Measurements from ENCODE around the gene CNTN1. TPM values are rescaled to one million over a fixed set of nuclear protein-coding genes. Genes with fewer than 3 reads are reported as not detected.

CNTN1 gene
- total and polyA plus RNA-seq, 9 of the 15 experiments (the other 6 are each of a cell fraction or from before 2014, with no cell fraction given), result 0.16 TPM; not detected in 8

DNA sequence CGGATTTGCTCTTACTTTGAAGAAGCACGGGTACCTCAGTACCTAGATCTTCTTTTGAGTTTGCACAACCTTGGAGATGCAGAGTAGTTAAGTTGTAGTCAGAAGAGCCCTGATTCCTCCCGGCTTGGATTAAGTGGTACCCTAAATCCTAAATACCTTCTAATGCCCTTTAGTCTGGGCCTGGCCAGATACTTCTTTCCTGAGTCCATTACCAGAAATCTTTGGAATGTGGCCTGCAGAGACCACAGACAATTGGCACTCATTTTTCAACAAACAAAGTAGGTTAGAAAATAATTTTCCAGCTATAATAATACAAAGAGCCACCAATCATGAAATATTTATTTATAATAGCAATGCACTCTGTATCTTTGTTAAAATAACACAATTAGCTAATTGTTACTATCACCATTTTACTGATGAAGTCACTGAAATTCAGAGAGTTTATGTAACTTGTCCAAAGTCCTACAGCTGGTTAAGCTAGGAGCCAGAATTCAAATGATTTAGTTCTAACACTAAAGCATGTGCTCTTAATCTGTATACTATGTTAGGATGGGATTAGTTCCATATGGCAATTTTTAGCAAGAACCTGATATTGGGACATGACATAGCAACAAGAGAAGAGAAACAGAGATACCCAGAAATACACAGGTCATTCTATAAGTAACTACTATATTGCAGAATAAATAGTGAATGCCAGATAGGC, 363.8 kb downstream of the CNTN1 start:
- no peaks in the 10 kb centered on the region for H3K36me3 ChIP-seq (ENCODE audit: control insufficient read depth, insufficient read depth, low read length)
- H3K9me3 ChIP-seq (replicated peaks; ENCODE audit: control insufficient read depth, insufficient read depth, low read depth, low read length), result no peaks in the 10 kb centered on the region
- 0% methylated on average over 3 of the region's 3 CpGs for whole genome bisulfite sequencing (ENCODE audit: insufficient coverage, low coverage, missing lambda C conversion rate)
- no peak for ATAC-seq
- H3K79me2 ChIP-seq (ENCODE audit: control insufficient read depth, insufficient read depth, low read length), result no peaks in the 10 kb centered on the region
- no peak overlapping the region for H3K9ac ChIP-seq (ENCODE audit: insufficient read depth in 1 of 2, low read depth in 2 of 2, low read length in 2 of 2)
- H3K27ac ChIP-seq (ENCODE audit: extremely low read depth, low read depth, low read length), result no peak overlapping the region
- no peak for FAIRE-seq
- in situ Hi-C loops (cut with MboI), result no loop called here
- TF ChIP-seq PPARD (CRISPR knock-in tag; IDR thresholded peaks at IDR 0.05) (no peak), POLR2A (conservative IDR thresholded peaks at IDR 0.05) (no peak), GATAD2A (IDR thresholded peaks at IDR 0.05) (no peak), ZNF766 (CRISPR knock-in tag; conservative IDR thresholded peaks at IDR 0.05) (no peak), ERF (CRISPR knock-in tag; IDR thresholded peaks at IDR 0.05) (no peak), TFE3 (CRISPR knock-in tag; IDR thresholded peaks at IDR 0.05) (no peak), XRCC4 (IDR thresholded peaks at IDR 0.05; ENCODE audit: extremely low read depth, insufficient read depth, insufficient read length) (no peak), BCOR (IDR thresholded peaks at IDR 0.05) (no peak), ZFP30 (CRISPR knock-in tag; IDR thresholded peaks at IDR 0.05; ENCODE audit: borderline replicate concordance) (no peak), ARNT (IDR thresholded peaks at IDR 0.05) (no peak), NR2F6 (CRISPR knock-in tag; IDR thresholded peaks at IDR 0.05) (no peak), MAFF (IDR thresholded peaks at IDR 0.05; ENCODE audit: low read length) (no peak)
- TF ChIP-seq, protein P1, sequence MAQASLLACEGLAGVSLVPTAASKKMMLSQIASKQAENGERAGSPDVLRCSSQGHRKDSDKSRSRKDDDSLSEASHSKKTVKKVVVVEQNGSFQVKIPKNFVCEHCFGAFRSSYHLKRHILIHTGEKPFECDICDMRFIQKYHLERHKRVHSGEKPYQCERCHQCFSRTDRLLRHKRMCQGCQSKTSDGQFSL (CRISPR knock-in tag; IDR thresholded peaks at IDR 0.05), result no peak
- TF ChIP-seq, protein P1 (tag; IDR thresholded peaks at IDR 0.05), result no peak
- TF ChIP-seq, protein P2, sequence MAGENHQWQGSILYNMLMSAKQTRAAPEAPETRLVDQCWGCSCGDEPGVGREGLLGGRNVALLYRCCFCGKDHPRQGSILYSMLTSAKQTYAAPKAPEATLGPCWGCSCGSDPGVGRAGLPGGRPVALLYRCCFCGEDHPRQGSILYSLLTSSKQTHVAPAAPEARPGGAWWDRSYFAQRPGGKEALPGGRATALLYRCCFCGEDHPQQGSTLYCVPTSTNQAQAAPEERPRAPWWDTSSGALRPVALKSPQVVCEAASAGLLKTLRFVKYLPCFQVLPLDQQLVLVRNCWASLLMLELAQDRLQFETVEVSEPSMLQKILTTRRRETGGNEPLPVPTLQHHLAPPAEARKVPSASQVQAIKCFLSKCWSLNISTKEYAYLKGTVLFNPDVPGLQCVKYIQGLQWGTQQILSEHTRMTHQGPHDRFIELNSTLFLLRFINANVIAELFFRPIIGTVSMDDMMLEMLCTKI (IDR thresholded peaks at IDR 0.05; ENCODE audit: partially characterized antibody), result no peak
- no peak overlapping the region for H2AFZ ChIP-seq (ENCODE audit: low read depth, low read length)
- DNase-seq (ENCODE audit: extremely low read depth in 1 of 4, low spot score in 3 of 4), result no peak
- ChIA-PET POLR2A (no interaction called here), CTCF (ENCODE audit: low intra/inter-chr PET ratio) (no interaction called here)
- no peak overlapping the region for H3K4me3 ChIP-seq
- no peaks in the 10 kb centered on the region for H4K20me1 ChIP-seq (replicated peaks; ENCODE audit: control insufficient read depth, insufficient read depth, low read length)
- H3K27me3 ChIP-seq (ENCODE audit: control insufficient read depth in 2 of 2, insufficient read depth in 2 of 2, low read length in 2 of 2), result no peaks in the 10 kb centered on the region
- no peak overlapping the region for H3K4me2 ChIP-seq (ENCODE audit: insufficient read depth, low read length)
- H3K4me1 ChIP-seq (replicated peaks in 1 of 2; ENCODE audit: control insufficient read depth in 2 of 2, insufficient read depth in 2 of 2, low read length in 2 of 2), result no peaks in the 10 kb centered on the region
- intact Hi-C loops (cut with micrococcal nuclease), result no loop called here
- H3K9me1 ChIP-seq (ENCODE audit: control insufficient read depth, insufficient read depth, low read length), result no peaks in the 10 kb centered on the region
- BruUV-seq (replicated peaks), result no TSS peak
